C4-2B (cell line): ENCODE data around the gene PCED1B.
"Not testable (repeated sequence)": the region's sequence is repeated elsewhere in the genome, so short reads cannot be mapped to it uniquely, and the experiment has no call there.

Experiments used
- H3K27ac ChIP-seq: fragments of 450-650 bp; 2 replicates; pipeline ENCODE4 v1.5.1; 2017
- CTCF ChIP-seq: fragments of 450-650 bp; conservative IDR thresholded peaks from 2 replicates; pipeline ENCODE4 v1.5.1; 2017; ENCODE audit warnings: mild to moderate bottlenecking
- ZFX ChIP-seq: fragments of 450-650 bp; IDR thresholded peaks from 2 replicates; pipeline ENCODE4 v1.6.1; 2017

The PCED1B gene

DNA sequence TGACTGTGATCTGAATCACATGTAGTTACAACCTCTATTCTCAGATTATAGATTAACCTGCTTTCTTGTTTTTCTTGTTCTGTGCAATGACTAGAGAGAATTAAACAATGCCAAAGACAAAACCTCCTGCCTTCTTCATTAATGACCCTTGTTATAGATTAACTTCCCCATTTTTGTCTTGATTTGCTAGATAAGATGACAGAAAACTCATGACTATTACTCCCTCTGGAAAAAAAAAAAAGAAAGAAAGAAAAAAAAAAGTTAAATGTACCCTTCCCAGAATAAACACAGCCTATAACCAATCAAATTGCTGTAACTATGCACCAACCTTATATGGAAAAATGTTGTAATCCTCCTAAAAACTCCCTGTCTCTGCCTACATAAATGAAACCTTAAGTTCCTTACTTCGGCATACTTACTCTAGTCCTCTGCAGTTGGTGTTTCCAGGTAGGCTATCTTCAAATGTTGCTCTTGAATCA lies 41.1 kb upstream of the PCED1B start:
- TF ChIP-seq CTCF (no peak), ZFX (no peak)
- H3K27ac ChIP-seq, result no peak overlapping the region

- TF ChIP-seq CTCF, result no peak
- TF ChIP-seq ZFX, result no peak
- H3K27ac ChIP-seq, result no peak overlapping the region
Measured at GRCh38 chr12:47039079-47039478, 40.3 kb upstream of the PCED1B start.

DNA sequence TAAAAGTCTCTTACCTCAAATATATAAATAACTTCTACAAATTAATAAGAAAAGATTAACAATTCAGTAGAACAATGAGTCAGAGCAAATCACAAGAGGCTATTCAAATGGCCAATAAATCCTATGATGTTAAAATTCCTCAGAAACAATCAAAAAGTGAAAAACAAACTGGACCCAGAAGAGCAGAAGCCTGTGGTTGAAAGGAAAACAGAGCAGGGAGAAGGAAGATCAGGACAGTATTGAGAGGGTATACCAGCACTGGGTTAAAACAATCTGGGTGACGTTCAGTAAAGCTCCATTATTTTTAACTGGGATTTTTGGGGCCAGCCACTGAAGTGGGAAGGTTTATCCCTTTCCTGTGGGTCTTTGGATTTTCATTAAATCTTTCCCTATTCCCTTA lies 39.7 kb upstream of the PCED1B start:
- TF ChIP-seq CTCF (no peak), ZFX (no peak)

DNA sequence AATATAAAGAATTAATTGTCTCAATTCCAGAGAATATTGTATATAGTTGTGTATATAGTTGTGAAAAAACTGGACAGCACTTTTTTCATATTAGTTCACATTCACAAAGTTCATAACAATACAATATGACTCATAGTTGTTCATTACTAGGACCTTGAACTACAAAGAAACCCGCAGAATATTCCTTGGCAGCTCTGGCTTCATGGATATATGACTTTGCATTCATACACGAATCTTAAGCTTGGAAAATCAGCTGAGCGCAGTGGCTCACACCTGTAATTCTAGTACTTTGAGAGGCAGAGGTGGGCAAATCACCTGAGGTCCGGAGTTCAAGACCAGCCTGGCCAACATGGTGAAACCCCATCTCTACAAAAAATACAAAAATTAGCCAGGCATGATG lies 38.1 kb upstream of the PCED1B start:
- H3K27ac ChIP-seq, result no peak overlapping the region
- TF ChIP-seq CTCF, result no peak

More for the DNA sequence above, 39.7 kb upstream of the PCED1B start:
- H3K27ac ChIP-seq, result no peak overlapping the region

- TF ChIP-seq ZFX (no peak), CTCF (no peak)
Measured at GRCh38 chr12:47048541-47048940, 30.9 kb upstream of the PCED1B start.

DNA sequence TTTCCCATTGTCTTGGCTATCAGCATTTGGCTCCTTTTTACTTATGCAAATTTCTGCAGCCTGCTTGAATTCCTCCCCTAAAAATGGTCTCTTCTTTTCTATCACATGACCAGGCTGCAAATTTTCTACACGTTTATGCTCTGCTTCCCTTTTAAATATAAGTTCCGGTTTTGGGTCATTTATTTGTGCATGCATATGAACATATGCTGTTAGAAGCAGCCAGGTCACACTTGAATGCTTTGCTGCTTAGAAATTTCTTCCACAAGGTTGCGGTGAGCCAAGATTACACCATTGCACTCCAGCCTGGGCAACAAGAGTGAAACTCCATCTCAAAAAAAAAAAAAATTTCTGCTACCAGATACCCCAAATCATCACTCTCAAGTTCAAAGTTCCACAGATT lies 28.1 kb upstream of the PCED1B start:
- not testable (repeated sequence) for H3K27ac ChIP-seq

More at GRCh38 chr12:47048541-47048940, 30.9 kb upstream of the PCED1B start:
- H3K27ac ChIP-seq, result no peak overlapping the region

- TF ChIP-seq CTCF (no peak), ZFX (no peak)
- no peak overlapping the region for H3K27ac ChIP-seq
Measured at GRCh38 chr12:47052274-47052673, 27.1 kb upstream of the PCED1B start.

GRCh38 chr12:47053961-47054360 lies 25.5 kb upstream of the PCED1B start:
- no peak overlapping the region for H3K27ac ChIP-seq
- TF ChIP-seq CTCF (no peak), ZFX (no peak)
